ENCODE measurements around the gene CBX5. TPM values are rescaled to one million over a fixed set of nuclear protein-coding genes. Genes with fewer than 3 reads are reported as not detected.

Gene CBX5
- total and polyA plus RNA-seq, 2 of the 8 experiments (the other 6 are each of a cell fraction or from before 2014, with no cell fraction given), result 62.4 to 231 TPM

DNA sequence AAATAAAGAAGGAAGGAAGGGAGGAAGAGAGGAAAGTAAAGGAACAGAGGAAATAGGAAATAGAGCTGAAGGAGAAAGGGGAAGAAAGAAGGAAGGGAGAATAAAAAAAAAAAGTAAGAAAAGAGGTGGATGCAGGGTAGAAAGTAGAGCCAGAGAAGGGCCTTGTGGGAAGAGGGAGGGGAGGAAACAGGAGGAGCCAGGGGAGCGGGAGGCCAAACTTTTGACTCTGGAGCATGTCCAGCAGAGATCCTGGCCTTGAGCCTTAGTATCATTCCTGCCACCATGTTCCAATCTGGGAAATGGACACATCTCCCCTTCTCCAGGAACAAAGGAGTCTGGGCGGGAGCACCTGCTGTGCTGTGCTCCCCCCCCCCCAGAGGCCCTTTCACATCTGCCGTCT is 80.0 kb downstream of the CBX5 start:
- POLR2A ChIA-PET (ENCODE audit: partially characterized antibody), result no interaction called here
- H3K4me2 ChIP-seq (ENCODE audit: insufficient read depth in 1 of 2, low read depth in 2 of 2, low read length in 2 of 2), result no peak overlapping the region
- no peak overlapping the region for H3K18ac ChIP-seq (ENCODE audit: extremely low read depth, low read length)
- no peak for TF ChIP-seq EGR1 (IDR thresholded peaks at IDR 0.05; ENCODE audit: borderline replicate concordance, low read depth, low read length)
- TF ChIP-seq POLR2AphosphoS5 (IDR thresholded peaks at IDR 0.05; ENCODE audit: low read depth, low read length), result no peak
- TF ChIP-seq RNF2 (IDR thresholded peaks at IDR 0.05; ENCODE audit: borderline replicate concordance, low read depth, low read length, missing control alignments, poor library complexity, severe bottlenecking), result no peak
- no peak for TF ChIP-seq EP300 (IDR thresholded peaks at IDR 0.05; ENCODE audit: borderline replicate concordance in 1 of 2, low read depth in 2 of 2, low read length in 2 of 2)
- no peak for TF ChIP-seq SP2 (IDR thresholded peaks at IDR 0.05; ENCODE audit: low read length)
- no peak for TF ChIP-seq POLR2A (IDR thresholded peaks at IDR 0.05; ENCODE audit: control extremely low read depth in 1 of 2, low read depth in 2 of 2, low read length in 2 of 2)
- no peak for TF ChIP-seq TAF1 (IDR thresholded peaks at IDR 0.05; ENCODE audit: low read depth, low read length)
- no peak for TF ChIP-seq EZH2 (IDR thresholded peaks at IDR 0.05; ENCODE audit: low read depth, low read length, severe bottlenecking)
- TF ChIP-seq SIN3A (conservative IDR thresholded peaks at IDR 0.05 in 1 of 2, IDR thresholded peaks at IDR 0.05 in 1 of 2; ENCODE audit: low read depth in 1 of 2, low read length in 2 of 2), result no peak
- TF ChIP-seq, protein P1, sequence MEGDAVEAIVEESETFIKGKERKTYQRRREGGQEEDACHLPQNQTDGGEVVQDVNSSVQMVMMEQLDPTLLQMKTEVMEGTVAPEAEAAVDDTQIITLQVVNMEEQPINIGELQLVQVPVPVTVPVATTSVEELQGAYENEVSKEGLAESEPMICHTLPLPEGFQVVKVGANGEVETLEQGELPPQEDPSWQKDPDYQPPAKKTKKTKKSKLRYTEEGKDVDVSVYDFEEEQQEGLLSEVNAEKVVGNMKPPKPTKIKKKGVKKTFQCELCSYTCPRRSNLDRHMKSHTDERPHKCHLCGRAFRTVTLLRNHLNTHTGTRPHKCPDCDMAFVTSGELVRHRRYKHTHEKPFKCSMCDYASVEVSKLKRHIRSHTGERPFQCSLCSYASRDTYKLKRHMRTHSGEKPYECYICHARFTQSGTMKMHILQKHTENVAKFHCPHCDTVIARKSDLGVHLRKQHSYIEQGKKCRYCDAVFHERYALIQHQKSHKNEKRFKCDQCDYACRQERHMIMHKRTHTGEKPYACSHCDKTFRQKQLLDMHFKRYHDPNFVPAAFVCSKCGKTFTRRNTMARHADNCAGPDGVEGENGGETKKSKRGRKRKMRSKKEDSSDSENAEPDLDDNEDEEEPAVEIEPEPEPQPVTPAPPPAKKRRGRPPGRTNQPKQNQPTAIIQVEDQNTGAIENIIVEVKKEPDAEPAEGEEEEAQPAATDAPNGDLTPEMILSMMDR (IDR thresholded peaks at IDR 0.05; ENCODE audit: control extremely low read depth in 1 of 3, insufficient read depth in 1 of 3, low read depth in 1 of 3, low read length in 3 of 3), result no peak
- TF ChIP-seq JUN (IDR thresholded peaks at IDR 0.05; ENCODE audit: low read depth, low read length), result no peak

More for the DNA sequence above, 80.0 kb downstream of the CBX5 start:
- Histone ChIP-seq H4K91ac (replicated peaks; ENCODE audit: insufficient read length, low read length) (no peak overlapping the region), H3K23ac (ENCODE audit: insufficient read length) (no peak overlapping the region), H3K9me3 (ENCODE audit: insufficient read depth in 2 of 2, low read depth in 1 of 2, low read length in 1 of 2) (no peaks in the 10 kb centered on the region), H2AFZ (ENCODE audit: low read length) (no peak overlapping the region), H2BK12ac (ENCODE audit: low read depth, low read length) (no peak overlapping the region), H2BK5ac (ENCODE audit: low read depth, low read length) (no peak overlapping the region), H3K79me2 (ENCODE audit: control insufficient read depth in 1 of 2, insufficient read depth in 2 of 2, low read length in 2 of 2) (no peaks in the 10 kb centered on the region), H3K27me3 (replicated peaks in 1 of 4; ENCODE audit: control insufficient read depth in 3 of 4, extremely low read depth in 1 of 4, insufficient read depth in 3 of 4, low read length in 3 of 4) (peaks cover under 1 to 53% (median 29%) of the 10 kb centered on the region in 4 experiments), H2AK5ac (ENCODE audit: low read depth, low read length) (no peak overlapping the region), H3K9ac (replicated peaks in 1 of 4; ENCODE audit: extremely low read depth in 1 of 4, low read depth in 3 of 4, low read length in 3 of 4) (no peak overlapping the region), H3K4me3 (ENCODE audit: extremely low read depth in 1 of 4, insufficient read depth in 2 of 4, low read depth in 3 of 4, low read length in 4 of 4) (no peak overlapping the region), H3K4me1 (replicated peaks in 1 of 4; ENCODE audit: control insufficient read depth in 3 of 4, insufficient read depth in 4 of 4, low read length in 3 of 4) (peaks cover 0 to 5% (median 0%) of the 10 kb centered on the region in 4 experiments; a peak in 3 of 7 replicates), H3K56ac (replicated peaks; ENCODE audit: insufficient read length, low read depth, low read length) (no peak overlapping the region), H3K36me3 (ENCODE audit: control insufficient read depth in 2 of 4, insufficient read depth in 4 of 4, low read length in 3 of 4) (no peaks in the 10 kb centered on the region), H2BK120ac (replicated peaks; ENCODE audit: low read depth, low read length) (no peak overlapping the region), H4K20me1 (replicated peaks in 1 of 2; ENCODE audit: control insufficient read depth in 1 of 2, insufficient read depth in 2 of 2, low read length in 2 of 2) (no peaks in the 10 kb centered on the region), H3K14ac (ENCODE audit: insufficient read length) (no peak overlapping the region), H3K4ac (replicated peaks; ENCODE audit: insufficient read length, low read depth, low read length) (no peak overlapping the region), H2BK15ac (ENCODE audit: low read length) (no peak overlapping the region), H3K27ac (ENCODE audit: low read depth, low read length) (no peak overlapping the region), H2BK20ac (ENCODE audit: low read length) (no peak overlapping the region), H3K79me1 (ENCODE audit: low read depth, low read length) (no peaks in the 10 kb centered on the region), H4K5ac (ENCODE audit: insufficient read length, low read depth, low read length) (no peak overlapping the region), H3K23me2 (ENCODE audit: low read depth, low read length) (no peaks in the 10 kb centered on the region), H4K8ac (ENCODE audit: extremely low read depth, insufficient read depth, low read length) (no peak overlapping the region)
- no peak for DNase-seq (ENCODE audit: low read depth in 1 of 2, low spot score in 2 of 2)
- WGBS, 2 experiments (ENCODE audit: extremely low coverage in 1 of 2, insufficient coverage in 1 of 2, insufficient read length in 1 of 2, insufficient replicate concordance in 2 of 2, low coverage in 1 of 2, low lambda C conversion rate in 2 of 2, missing lambda C conversion rate in 1 of 2), result 78% methylated on average over 3 of the region's 3 CpGs; no CpG with 5 or more reads in 1 of the 2 experiments
- FAIRE-seq, result no peak
- CTCF ChIA-PET (ENCODE audit: partially characterized antibody), result interaction anchor here (1.2 to 20.1 kb wide), 17 partner anchors 8 to 213 kb away, joined by 3 to 339 read pairs (median 16); partner anchors contain the start of genes HOXC10, HOXC4, HOXC5 and HOXC6
